ENCODE results near the gene KRTAP5-2.

DNA sequence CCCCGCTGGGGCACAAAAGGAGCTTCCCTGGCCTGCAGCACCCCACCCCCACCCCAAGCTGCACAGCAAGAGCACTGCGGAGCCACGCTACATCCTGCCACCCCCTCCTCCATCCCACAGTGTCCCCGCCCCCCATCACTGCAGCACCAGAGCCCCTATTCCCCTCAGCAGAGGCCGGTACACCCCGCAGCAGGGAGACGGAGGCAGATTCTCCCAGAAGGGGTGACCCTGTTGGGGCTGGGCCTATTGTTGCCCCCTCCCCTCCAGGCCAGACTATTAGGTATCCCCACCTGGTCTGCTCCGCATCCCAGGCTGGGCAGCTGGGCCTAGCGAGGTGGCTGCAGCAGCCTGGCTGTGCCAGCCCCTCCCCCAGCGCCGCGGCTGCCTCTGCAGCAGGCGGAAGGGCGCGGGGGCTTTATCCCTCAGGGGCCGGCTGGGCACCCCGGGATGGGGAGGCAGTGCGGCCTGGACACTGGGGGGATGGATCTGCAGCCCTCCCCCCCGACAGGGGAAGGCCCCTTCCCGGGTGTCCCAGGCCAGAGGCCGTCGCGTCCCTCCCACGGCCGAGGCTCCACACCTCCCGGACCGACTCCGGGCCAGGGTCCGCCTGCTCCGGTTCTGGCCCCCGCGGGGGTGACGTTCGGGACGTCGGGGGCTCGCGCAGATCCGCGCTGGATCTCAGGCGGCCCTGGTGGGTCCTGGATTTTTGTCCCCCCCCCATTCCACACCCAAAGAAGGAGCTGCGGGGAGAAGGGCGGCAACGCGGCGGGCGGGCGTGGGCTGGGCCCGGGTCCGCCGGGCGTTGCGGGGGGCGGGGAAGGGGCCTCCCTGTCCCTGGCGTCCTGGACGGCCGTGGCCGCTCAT is 27.0 kb downstream of the KRTAP5-2 start:
- TF ChIP-seq EZH2 (IDR thresholded peaks at IDR 0.05; ENCODE audit: borderline replicate concordance, low read length): no peak
- TF ChIP-seq, protein P1, sequence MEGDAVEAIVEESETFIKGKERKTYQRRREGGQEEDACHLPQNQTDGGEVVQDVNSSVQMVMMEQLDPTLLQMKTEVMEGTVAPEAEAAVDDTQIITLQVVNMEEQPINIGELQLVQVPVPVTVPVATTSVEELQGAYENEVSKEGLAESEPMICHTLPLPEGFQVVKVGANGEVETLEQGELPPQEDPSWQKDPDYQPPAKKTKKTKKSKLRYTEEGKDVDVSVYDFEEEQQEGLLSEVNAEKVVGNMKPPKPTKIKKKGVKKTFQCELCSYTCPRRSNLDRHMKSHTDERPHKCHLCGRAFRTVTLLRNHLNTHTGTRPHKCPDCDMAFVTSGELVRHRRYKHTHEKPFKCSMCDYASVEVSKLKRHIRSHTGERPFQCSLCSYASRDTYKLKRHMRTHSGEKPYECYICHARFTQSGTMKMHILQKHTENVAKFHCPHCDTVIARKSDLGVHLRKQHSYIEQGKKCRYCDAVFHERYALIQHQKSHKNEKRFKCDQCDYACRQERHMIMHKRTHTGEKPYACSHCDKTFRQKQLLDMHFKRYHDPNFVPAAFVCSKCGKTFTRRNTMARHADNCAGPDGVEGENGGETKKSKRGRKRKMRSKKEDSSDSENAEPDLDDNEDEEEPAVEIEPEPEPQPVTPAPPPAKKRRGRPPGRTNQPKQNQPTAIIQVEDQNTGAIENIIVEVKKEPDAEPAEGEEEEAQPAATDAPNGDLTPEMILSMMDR (IDR thresholded peaks at IDR 0.05; ENCODE audit: low read length): no peak

Measured in OCI-LY1 (cell line).